SK-N-SH treated with all-trans-retinoic acid at 6 μM for 48 hours (cell line): Measurements from ENCODE around the gene CFAP210.

Source experiments
- ATAC-seq: fragments of 200-7000 bp; cut with Tn5 transposase; 3 replicates; pipeline ENCODE4 v1.9.1; 2020; ENCODE audit warnings: mild to moderate bottlenecking, moderate library complexity
- ARNTL ChIP-seq: fragments of 450-650 bp; formaldehyde crosslinking; IDR thresholded peaks from 2 replicates; pipeline ENCODE4 v1.5.0; 2020; ENCODE audit warnings: low read depth, mild to moderate bottlenecking, moderate library complexity, borderline replicate concordance
- BACH2 ChIP-seq: fragments of 250-450 bp; sonication (Bioruptor Pico); IDR thresholded peaks from 2 replicates; pipeline ENCODE4 v1.9.0; 2021; ENCODE audit warnings: mild to moderate bottlenecking, borderline replicate concordance
- CSDC2 ChIP-seq: fragments of 250-450 bp; sonication (Bioruptor Pico); IDR thresholded peaks from 2 replicates; pipeline ENCODE4 v1.5.0; 2020; ENCODE audit warnings: mild to moderate bottlenecking, moderate library complexity
- ESRRG ChIP-seq: fragments of 250-450 bp; sonication (Bioruptor Pico); IDR thresholded peaks from 2 replicates; pipeline ENCODE4 v1.6.1; 2021; ENCODE audit warnings: mild to moderate bottlenecking
- ISL1 ChIP-seq: fragments of 250-450 bp; sonication (Bioruptor Pico); IDR thresholded peaks from 2 replicates; pipeline ENCODE4 v2.1.2; 2022; ENCODE audit warnings: mild to moderate bottlenecking, moderate library complexity
- PATZ1 ChIP-seq: fragments of 250-450 bp; sonication (Bioruptor Pico); IDR thresholded peaks from 2 replicates; pipeline ENCODE4 v1.8.0; 2020; ENCODE audit warnings: mild to moderate bottlenecking, moderate library complexity, borderline replicate concordance
- PPARA ChIP-seq: fragments of 250-450 bp; sonication (Bioruptor Pico); IDR thresholded peaks from 2 replicates; pipeline ENCODE4 v1.5.0; 2020; ENCODE audit warnings: mild to moderate bottlenecking, borderline replicate concordance
- RARB ChIP-seq: fragments of 250-450 bp; sonication (Bioruptor Pico); IDR thresholded peaks from 2 replicates; pipeline ENCODE4 v1.8.0; 2021; ENCODE audit warnings: mild to moderate bottlenecking, moderate library complexity
- SNAI2 ChIP-seq: fragments of 250-450 bp; sonication (Bioruptor Pico); IDR thresholded peaks from 2 replicates; pipeline ENCODE4 v1.5.0; 2020; ENCODE audit warnings: mild to moderate bottlenecking, moderate library complexity
- TOX ChIP-seq: fragments of 250-450 bp; sonication (Bioruptor Pico); IDR thresholded peaks from 2 replicates; pipeline ENCODE4 v1.8.0; 2021; ENCODE audit warnings: mild to moderate bottlenecking, moderate library complexity, borderline replicate concordance
- TSHZ2 ChIP-seq: fragments of 250-450 bp; sonication (Bioruptor Pico); IDR thresholded peaks from 2 replicates; pipeline ENCODE4 v1.5.0; 2020; ENCODE audit warnings: mild to moderate bottlenecking, moderate library complexity
- ZC3H10 ChIP-seq: fragments of 250-450 bp; sonication (Bioruptor Pico); IDR thresholded peaks from 2 replicates; pipeline ENCODE4 v1.5.1; 2021; ENCODE audit warnings: mild to moderate bottlenecking, moderate library complexity
- ZFP3 ChIP-seq: fragments of 250-450 bp; sonication (Bioruptor Pico); IDR thresholded peaks from 2 replicates; pipeline ENCODE4 v1.5.0; 2020; ENCODE audit warnings: mild to moderate bottlenecking, moderate library complexity
- ZFP30 ChIP-seq: fragments of 450-650 bp; formaldehyde crosslinking; IDR thresholded peaks from 2 replicates; pipeline ENCODE4 v1.5.0; 2022; ENCODE audit warnings: mild to moderate bottlenecking, moderate library complexity
- ZNF70 ChIP-seq: fragments of 450-650 bp; formaldehyde crosslinking; IDR thresholded peaks from 2 replicates; pipeline ENCODE4 v1.5.0; 2020; ENCODE audit warnings: mild to moderate bottlenecking, moderate library complexity
- ZNF8 ChIP-seq: fragments of 450-650 bp; formaldehyde crosslinking; IDR thresholded peaks from 2 replicates; pipeline ENCODE4 v1.5.0; 2020; ENCODE audit warnings: mild to moderate bottlenecking, moderate library complexity
- TF ChIP-seq, protein P1 (sequence below): fragments of 250-450 bp; sonication (Bioruptor Pico); IDR thresholded peaks from 2 replicates; pipeline ENCODE4 v1.5.1; 2020; ENCODE audit warnings: low read depth, mild to moderate bottlenecking, moderate library complexity
- TF ChIP-seq, protein P2 (sequence below): fragments of 250-450 bp; sonication (Bioruptor Pico); IDR thresholded peaks from 2 replicates; pipeline ENCODE4 v1.5.1; 2021; ENCODE audit warnings: mild to moderate bottlenecking, moderate library complexity
- TF ChIP-seq, protein P3 (sequence below): fragments of 250-450 bp; sonication (Bioruptor Pico); IDR thresholded peaks from 2 replicates; pipeline ENCODE4 v1.8.0; 2021; ENCODE audit warnings: low read depth, mild to moderate bottlenecking, moderate library complexity, borderline replicate concordance

The CFAP210 gene

DNA sequence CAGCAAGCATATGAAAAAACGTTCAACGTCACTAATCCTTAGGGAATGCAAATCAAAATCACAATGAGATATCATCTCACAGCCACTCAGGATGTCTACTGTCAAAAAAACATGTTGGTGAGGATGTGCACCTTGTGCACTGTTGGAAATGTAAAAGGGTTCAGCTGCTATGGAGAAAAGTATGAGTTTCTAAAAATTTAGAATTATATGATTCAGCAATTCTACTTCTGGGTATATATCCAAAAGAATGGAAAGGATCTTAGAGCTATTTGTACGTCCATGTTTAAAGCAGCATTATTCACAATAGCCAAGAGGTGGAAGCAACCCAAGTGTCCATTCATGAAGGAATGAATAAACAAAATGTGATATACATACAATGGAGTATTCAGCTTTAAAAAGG is 50.0 kb downstream of the CFAP210 start:
- no peak for ATAC-seq
- TF ChIP-seq ZFP30 (CRISPR knock-in tag) (no peak), ESRRG (CRISPR knock-in tag) (no peak), ZC3H10 (CRISPR knock-in tag) (no peak), ISL1 (no peak), ZNF70 (CRISPR knock-in tag) (no peak), TSHZ2 (no peak), ARNTL (no peak), SNAI2 (CRISPR knock-in tag) (no peak), PPARA (CRISPR knock-in tag) (no peak), TOX (CRISPR knock-in tag) (no peak), RARB (CRISPR knock-in tag) (no peak), ZNF8 (no peak), ZFP3 (CRISPR knock-in tag) (no peak)
- TF ChIP-seq, protein P1, sequence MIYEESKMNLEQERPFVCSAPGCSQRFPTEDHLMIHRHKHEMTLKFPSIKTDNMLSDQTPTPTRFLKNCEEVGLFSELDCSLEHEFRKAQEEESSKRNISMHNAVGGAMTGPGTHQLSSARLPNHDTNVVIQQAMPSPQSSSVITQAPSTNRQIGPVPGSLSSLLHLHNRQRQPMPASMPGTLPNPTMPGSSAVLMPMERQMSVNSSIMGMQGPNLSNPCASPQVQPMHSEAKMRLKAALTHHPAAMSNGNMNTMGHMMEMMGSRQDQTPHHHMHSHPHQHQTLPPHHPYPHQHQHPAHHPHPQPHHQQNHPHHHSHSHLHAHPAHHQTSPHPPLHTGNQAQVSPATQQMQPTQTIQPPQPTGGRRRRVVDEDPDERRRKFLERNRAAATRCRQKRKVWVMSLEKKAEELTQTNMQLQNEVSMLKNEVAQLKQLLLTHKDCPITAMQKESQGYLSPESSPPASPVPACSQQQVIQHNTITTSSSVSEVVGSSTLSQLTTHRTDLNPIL = no peak

DNA sequence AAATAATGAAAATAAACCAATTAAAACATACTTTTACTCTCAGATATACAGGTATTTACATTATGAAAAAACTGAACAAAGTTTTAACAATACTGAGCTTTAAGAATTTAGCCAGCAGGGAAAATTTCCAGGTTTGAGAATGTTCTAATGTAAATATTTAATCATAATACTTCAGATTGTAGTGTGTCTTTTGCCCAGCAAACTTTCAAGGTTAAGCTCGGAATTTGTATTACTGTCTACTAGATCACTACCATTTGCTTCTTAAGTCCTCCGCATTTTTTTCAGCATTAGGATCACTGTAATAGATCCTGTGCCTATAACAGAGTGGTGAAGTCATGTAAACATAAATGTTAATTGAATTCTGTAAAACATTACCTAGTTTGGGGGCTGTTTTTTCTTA is 52.7 kb downstream of the CFAP210 start:
- no peak for ATAC-seq
- no peak for TF ChIP-seq ZC3H10 (CRISPR knock-in tag)
- TF ChIP-seq ISL1 = no peak
- no peak for TF ChIP-seq BACH2
- TF ChIP-seq TSHZ2 = no peak
- TF ChIP-seq PATZ1 = no peak
- no peak for TF ChIP-seq ZNF8
- TF ChIP-seq SNAI2 (CRISPR knock-in tag) = no peak
- no peak for TF ChIP-seq ARNTL
- no peak for TF ChIP-seq CSDC2 (CRISPR knock-in tag)
- TF ChIP-seq, protein P1 = no peak
- TF ChIP-seq PPARA (CRISPR knock-in tag) = no peak
- no peak for TF ChIP-seq ZNF70 (CRISPR knock-in tag)
- TF ChIP-seq RARB (CRISPR knock-in tag) = no peak

- TF ChIP-seq, protein P2, sequence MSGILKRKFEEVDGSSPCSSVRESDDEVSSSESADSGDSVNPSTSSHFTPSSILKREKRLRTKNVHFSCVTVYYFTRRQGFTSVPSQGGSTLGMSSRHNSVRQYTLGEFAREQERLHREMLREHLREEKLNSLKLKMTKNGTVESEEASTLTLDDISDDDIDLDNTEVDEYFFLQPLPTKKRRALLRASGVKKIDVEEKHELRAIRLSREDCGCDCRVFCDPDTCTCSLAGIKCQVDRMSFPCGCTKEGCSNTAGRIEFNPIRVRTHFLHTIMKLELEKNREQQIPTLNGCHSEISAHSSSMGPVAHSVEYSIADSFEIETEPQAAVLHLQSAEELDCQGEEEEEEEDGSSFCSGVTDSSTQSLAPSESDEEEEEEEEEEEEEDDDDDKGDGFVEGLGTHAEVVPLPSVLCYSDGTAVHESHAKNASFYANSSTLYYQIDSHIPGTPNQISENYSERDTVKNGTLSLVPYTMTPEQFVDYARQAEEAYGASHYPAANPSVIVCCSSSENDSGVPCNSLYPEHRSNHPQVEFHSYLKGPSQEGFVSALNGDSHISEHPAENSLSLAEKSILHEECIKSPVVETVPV (CRISPR knock-in tag) = no peak
- TF ChIP-seq, protein P3, sequence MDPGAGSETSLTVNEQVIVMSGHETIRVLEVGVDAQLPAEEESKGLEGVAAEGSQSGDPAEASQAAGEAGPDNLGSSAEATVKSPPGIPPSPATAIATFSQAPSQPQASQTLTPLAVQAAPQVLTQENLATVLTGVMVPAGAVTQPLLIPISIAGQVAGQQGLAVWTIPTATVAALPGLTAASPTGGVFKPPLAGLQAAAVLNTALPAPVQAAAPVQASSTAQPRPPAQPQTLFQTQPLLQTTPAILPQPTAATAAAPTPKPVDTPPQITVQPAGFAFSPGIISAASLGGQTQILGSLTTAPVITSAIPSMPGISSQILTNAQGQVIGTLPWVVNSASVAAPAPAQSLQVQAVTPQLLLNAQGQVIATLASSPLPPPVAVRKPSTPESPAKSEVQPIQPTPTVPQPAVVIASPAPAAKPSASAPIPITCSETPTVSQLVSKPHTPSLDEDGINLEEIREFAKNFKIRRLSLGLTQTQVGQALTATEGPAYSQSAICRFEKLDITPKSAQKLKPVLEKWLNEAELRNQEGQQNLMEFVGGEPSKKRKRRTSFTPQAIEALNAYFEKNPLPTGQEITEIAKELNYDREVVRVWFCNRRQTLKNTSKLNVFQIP (CRISPR knock-in tag) = no peak
- TF ChIP-seq PATZ1 = no peak
- no peak for TF ChIP-seq SNAI2 (CRISPR knock-in tag)
- TF ChIP-seq, all 23 proteins: peak for 0
- ATAC-seq = no peak
Measured at GRCh38 chr2:169640104-169640503, 54.1 kb downstream of the CFAP210 start.
